GM12892 (cell line): Measurements from ENCODE around the gene CYP2S1.

ENCODE experiments used
- POLR2A ChIP-seq: IDR thresholded peaks from 2 replicates; pipeline ENCODE4 v1.6.1; 2011; ENCODE audit warnings: low read depth, low read length, control low read depth
- POLR2AphosphoS5 ChIP-seq: IDR thresholded peaks from 2 replicates; pipeline ENCODE4 v1.6.1; 2011; ENCODE audit warnings: low read depth, low read length, control low read depth
- TAF1 ChIP-seq: IDR thresholded peaks from 2 replicates; pipeline ENCODE4 v1.6.1; 2011; ENCODE audit warnings: low read depth, mild to moderate bottlenecking, control low read depth, low read length, borderline replicate concordance

DNA sequence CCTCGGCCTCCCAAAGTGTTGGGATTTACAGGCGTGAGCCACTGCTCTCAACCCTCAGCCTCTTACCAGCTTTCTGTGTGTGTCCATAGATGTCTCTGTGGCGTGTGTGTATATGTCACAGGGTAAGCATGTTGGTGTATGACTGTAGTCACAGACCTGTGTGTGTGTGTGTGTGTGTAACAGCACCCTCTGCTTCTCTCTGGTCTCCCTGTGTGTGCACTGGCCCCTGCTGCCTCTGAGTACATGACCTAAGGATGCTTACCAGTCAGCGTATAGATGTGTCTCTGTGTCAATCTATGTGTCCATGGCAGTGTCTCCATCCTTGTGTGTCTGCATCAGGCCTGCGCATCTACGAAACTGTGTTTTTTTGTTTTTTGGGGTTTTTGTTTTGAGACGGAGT, 31.6 kb downstream of the CYP2S1 start:
- TF ChIP-seq TAF1 (no peak), POLR2A (no peak), POLR2AphosphoS5 (no peak)
